Activated CD4-positive, alpha-beta T cell treated with anti-CD3 and anti-CD28 coated beads for 36 hours (primary cell): ENCODE results near the gene CS. TPM values are rescaled to one million over a fixed set of nuclear protein-coding genes. Genes with fewer than 3 reads are reported as not detected.
A peak's percentile ranks its signal among the peaks of the same experiment; 100 is the strongest.

ENCODE experiments used
- ATAC-seq: fragments of 200-7000 bp; cut with Tn5 transposase; one replicate; pipeline ENCODE4 v1.10.0; 2021; ENCODE audit warnings: mild to moderate bottlenecking, moderate library complexity
- CTCF ChIA-PET: fragments of 350-600 bp; sonication (Branson Sonifier 250); formaldehyde crosslinking; loops from one replicate; lab custom pipeline; 2021; ENCODE audit warnings: antibody characterized with exemption; lab: Charles Lee
- POLR2A ChIA-PET: fragments of 350-600 bp; sonication (Branson Sonifier 250); formaldehyde crosslinking; loops from one replicate; lab custom pipeline; 2021; ENCODE audit warnings: antibody characterized with exemption, inconsistent platforms; lab: Charles Lee
- DNase-seq: peaks from one replicate; pipeline ENCODE4 v3.0.0-alpha.2; 2020
- H3K27ac Mint-ChIP-seq: one replicate; pipeline ENCODE4 v1.8.0; 2021; ENCODE audit warnings: mixed read lengths
- H3K27me3 Mint-ChIP-seq: one replicate; pipeline ENCODE4 v1.8.0; 2021; ENCODE audit warnings: mixed read lengths
- H3K36me3 Mint-ChIP-seq: one replicate; pipeline ENCODE4 v1.8.0; 2021; ENCODE audit warnings: low read depth, mixed read lengths
- H3K4me1 Mint-ChIP-seq: one replicate; pipeline ENCODE4 v1.8.0; 2021; ENCODE audit warnings: mixed read lengths
- H3K4me3 Mint-ChIP-seq: one replicate; pipeline ENCODE4 v1.8.0; 2021; ENCODE audit warnings: mild to moderate bottlenecking, moderate library complexity, mixed read lengths
- H3K9me3 Mint-ChIP-seq: one replicate; pipeline ENCODE4 v1.8.0; 2021; ENCODE audit warnings: low read depth, mixed read lengths
- intact Hi-C, 2 experiments: fragments of 100-400 bp; cut with DNase I in 1 of 2; cut with micrococcal nuclease in 1 of 2; formaldehyde crosslinking; loops; one replicate each; pipeline versions ENCODE4 v1.14.2 to v1.15.1; 2022 to 2024; cut with DNase I, micrococcal nuclease
- total RNA-seq, 2 experiments: library from RNA; stranded (reverse); gene quantifications; one replicate each; pipeline ENCODE4 v1.2.3, GENCODE V29; 2021

CS gene
- total RNA-seq, 2 experiments from 2014 or later, result 197 to 293 TPM

- Mint-ChIP-seq H3K27ac (peak within 1 kb of the TSS; percentile 94), H3K4me3 (peak within 1 kb of the TSS; percentile 98), H3K27me3 (no peaks in the 10 kb centered on the region), H3K9me3 (no peaks in the 10 kb centered on the region), H3K36me3 (peaks cover 6% of the 10 kb centered on the region), H3K4me1 (peaks cover 37% of the 10 kb centered on the region)
- CTCF ChIA-PET, result interaction anchor here (0.6 to 3.2 kb wide), 41 partner anchors 8 to 890 kb away, joined by 3 to 41 read pairs (median 4); partner anchors contain the start of genes ANKRD52, CNPY2, COQ10A and ESYT1
- intact Hi-C loops, result loop anchor here (1.0 to 5.0 kb wide), 10 partner anchors 63 to 410 kb away; partner anchors contain the start of genes BAZ2A (in 1 of the 2), CS (in 1 of the 2), MYL6 (in 1 of the 2) and MYL6B (in 1 of the 2)
- peak; percentile 96 for DNase-seq
- POLR2A ChIA-PET, result interaction anchor here (0.6 to 2.3 kb wide), 14 partner anchors 32 to 404 kb away, joined by 3 to 14 read pairs (median 4); partner anchors contain the start of genes ANKRD52, CNPY2, ESYT1 and ORMDL2
- ATAC-seq, result peak; percentile 87
Observed at GRCh38 chr12:56221757-56222530, 78.2 kb downstream of the CS start, which contains the start of gene RNF41. Gene RNF41, minus strand, starts transcription at chr12:56221922. Its CDS starts 7,875 bp downstream, at chr12:56214047.

Other genes with a start within 250 kb of the CS start
- gene ERBB3, start 220.2 kb downstream of the CS start, total RNA-seq, result under 1 TPM; 0.32 to 0.57 TPM
- 100 to 1,000 TPM; 446 to 695 TPM for gene PA2G4, start 195.8 kb downstream of the CS start, total RNA-seq
- 1,000 to 10,000 TPM; 5,101 to 9,949 TPM for gene RPL41, start 183.7 kb downstream of the CS start, total RNA-seq
- gene ZC3H10, start 182.1 kb downstream of the CS start, total RNA-seq, result 1 to 10 TPM; 6.4 to 6.5 TPM
- gene ESYT1, start 172.1 kb downstream of the CS start, total RNA-seq, result 100 to 1,000 TPM; 132 to 160 TPM
- gene MYL6B, start 147.7 kb downstream of the CS start, total RNA-seq, result 10 to 100 TPM; 76.3 to 79.3 TPM
- gene MYL6, start 142.0 kb downstream of the CS start, total RNA-seq, result 100 to 1,000 TPM; 692 to 918 TPM
- 100 to 1,000 TPM in 1 of 2 experiments, 10 to 100 TPM in 1; 96.9 to 123 TPM for gene SMARCC2, start 110.8 kb downstream of the CS start, total RNA-seq
- 10 to 100 TPM; 25.2 to 28.8 TPM for gene RNF41, start 78.4 kb downstream of the CS start, total RNA-seq
- 10 to 100 TPM; 69.1 to 76.0 TPM for gene NABP2, start 76.0 kb downstream of the CS start, total RNA-seq
- gene SLC39A5, start 70.3 kb downstream of the CS start, total RNA-seq, result 1 to 10 TPM in 1 of 2 experiments, under 1 TPM in 1; 0.53 to 1.3 TPM
- 10 to 100 TPM; 29.2 to 31.0 TPM for gene ANKRD52, start 41.9 kb downstream of the CS start, total RNA-seq
- gene COQ10A, start 33.4 kb downstream of the CS start, total RNA-seq, result 1 to 10 TPM; 5.2 to 7.5 TPM
- 10 to 100 TPM; 77.4 to 82.6 TPM for gene CNPY2, start 15.7 kb upstream of the CS start, total RNA-seq
- gene PAN2, start 33.7 kb upstream of the CS start, total RNA-seq, result 10 to 100 TPM; 54.6 to 62.5 TPM
- gene IL23A, start 38.6 kb upstream of the CS start, total RNA-seq, result 10 to 100 TPM; 18.5 to 21.6 TPM
- 100 to 1,000 TPM; 116 to 124 TPM for gene STAT2, start 59.8 kb upstream of the CS start, total RNA-seq
- gene APOF, start 62.5 kb upstream of the CS start, total RNA-seq, result not detected
- 10 to 100 TPM; 46.3 to 47.3 TPM for gene TIMELESS, start 149.1 kb upstream of the CS start, total RNA-seq
- not detected for gene MIP, start 154.3 kb upstream of the CS start, total RNA-seq
- gene SPRYD4, start 168.2 kb upstream of the CS start, total RNA-seq, result 1 to 10 TPM; 3.1 TPM
- gene GLS2, start 187.8 kb upstream of the CS start, total RNA-seq, result 1 to 10 TPM; 8.7 TPM
- 1 to 10 TPM; 5.0 to 7.0 TPM for gene RBMS2, start 221.5 kb upstream of the CS start, total RNA-seq